Measurements from ENCODE around the gene DLG2. TPM values are rescaled to one million over a fixed set of nuclear protein-coding genes. Genes with fewer than 3 reads are reported as not detected.
A peak's percentile ranks its signal among the peaks of the same experiment; 100 is the strongest.

DLG2 gene
- total RNA-seq, 1 experiment from 2014 or later, result 0.20 TPM

- in situ Hi-C loops (cut with HindIII; ENCODE audit: low pct_unique_long_range_greater_than_20kb, low sequenced_read_pairs), result no loop called here
- no peak for DNase-seq (ENCODE audit: low read depth)
These were observed 1944.6 kb downstream of the DLG2 start for GRCh38 chr11:83682611-83682973.

- in situ Hi-C loops (cut with HindIII; ENCODE audit: low pct_unique_long_range_greater_than_20kb, low sequenced_read_pairs), result no loop called here
These were observed 1945.1 kb downstream of the DLG2 start for GRCh38 chr11:83681906-83682610.

GRCh38 chr11:83681031-83681781 is 1945.9 kb downstream of the DLG2 start:
- DNase-seq (ENCODE audit: low read depth), result no peak
- in situ Hi-C loops (cut with HindIII; ENCODE audit: low pct_unique_long_range_greater_than_20kb, low sequenced_read_pairs), result no loop called here

More at GRCh38 chr11:83681906-83682610, 1945.1 kb downstream of the DLG2 start:
- DNase-seq (ENCODE audit: low read depth), result no peak

- in situ Hi-C loops (cut with HindIII; ENCODE audit: low pct_unique_long_range_greater_than_20kb, low sequenced_read_pairs), result no loop called here
- no peak for DNase-seq (ENCODE audit: low read depth)
These were observed 1946.8 kb downstream of the DLG2 start for GRCh38 chr11:83680321-83680720.

- in situ Hi-C loops (cut with HindIII; ENCODE audit: low pct_unique_long_range_greater_than_20kb, low sequenced_read_pairs), result no loop called here
- no peak for DNase-seq (ENCODE audit: low read depth)
These were observed 1948.1 kb downstream of the DLG2 start for GRCh38 chr11:83678831-83679584.

GRCh38 chr11:83677730-83678129 is 1949.4 kb downstream of the DLG2 start:
- in situ Hi-C loops (cut with HindIII; ENCODE audit: low pct_unique_long_range_greater_than_20kb, low sequenced_read_pairs), result no loop called here
- no peak for DNase-seq (ENCODE audit: low read depth)

- no peak for DNase-seq (ENCODE audit: low read depth)
- in situ Hi-C loops (cut with HindIII; ENCODE audit: low pct_unique_long_range_greater_than_20kb, low sequenced_read_pairs), result no loop called here
These were observed 1951.0 kb downstream of the DLG2 start for GRCh38 chr11:83676056-83676601.

- in situ Hi-C loops (cut with HindIII; ENCODE audit: low pct_unique_long_range_greater_than_20kb, low sequenced_read_pairs), result no loop called here
- DNase-seq (ENCODE audit: low read depth), result no peak
These were observed 1952.8 kb downstream of the DLG2 start for GRCh38 chr11:83674102-83674896.

GRCh38 chr11:83671289-83671688 is 1955.9 kb downstream of the DLG2 start:
- DNase-seq (ENCODE audit: low read depth), result no peak
- in situ Hi-C loops (cut with HindIII; ENCODE audit: low pct_unique_long_range_greater_than_20kb, low sequenced_read_pairs), result no loop called here

- in situ Hi-C loops (cut with HindIII; ENCODE audit: low pct_unique_long_range_greater_than_20kb, low sequenced_read_pairs), result no loop called here
These were observed 1961.0 kb downstream of the DLG2 start for GRCh38 chr11:83666149-83666548.

GRCh38 chr11:83663988-83664387 is 1963.2 kb downstream of the DLG2 start:
- in situ Hi-C loops (cut with HindIII; ENCODE audit: low pct_unique_long_range_greater_than_20kb, low sequenced_read_pairs), result no loop called here
- DNase-seq (ENCODE audit: low read depth), result no peak

More at GRCh38 chr11:83666149-83666548, 1961.0 kb downstream of the DLG2 start:
- DNase-seq (ENCODE audit: low read depth), result peak; percentile 29

GRCh38 chr11:83663446-83663845 is 1963.7 kb downstream of the DLG2 start:
- peak; percentile 53 for DNase-seq (ENCODE audit: low read depth)
- in situ Hi-C loops (cut with HindIII; ENCODE audit: low pct_unique_long_range_greater_than_20kb, low sequenced_read_pairs), result no loop called here

- in situ Hi-C loops (cut with HindIII; ENCODE audit: low pct_unique_long_range_greater_than_20kb, low sequenced_read_pairs), result no loop called here
- DNase-seq (ENCODE audit: low read depth), result no peak
These were observed 1964.7 kb downstream of the DLG2 start for GRCh38 chr11:83662494-83662893.

- no peak for DNase-seq (ENCODE audit: low read depth)
- in situ Hi-C loops (cut with HindIII; ENCODE audit: low pct_unique_long_range_greater_than_20kb, low sequenced_read_pairs), result no loop called here
These were observed 1965.4 kb downstream of the DLG2 start for GRCh38 chr11:83661491-83662350.

- no peak for DNase-seq (ENCODE audit: low read depth)
- in situ Hi-C loops (cut with HindIII; ENCODE audit: low pct_unique_long_range_greater_than_20kb, low sequenced_read_pairs), result no loop called here
These were observed 1967.7 kb downstream of the DLG2 start for GRCh38 chr11:83659466-83659865.

GRCh38 chr11:83656796-83657330 is 1970.3 kb downstream of the DLG2 start:
- in situ Hi-C loops (cut with HindIII; ENCODE audit: low pct_unique_long_range_greater_than_20kb, low sequenced_read_pairs), result no loop called here

GRCh38 chr11:83655976-83656375 is 1971.2 kb downstream of the DLG2 start:
- no peak for DNase-seq (ENCODE audit: low read depth)
- in situ Hi-C loops (cut with HindIII; ENCODE audit: low pct_unique_long_range_greater_than_20kb, low sequenced_read_pairs), result no loop called here

More at GRCh38 chr11:83656796-83657330, 1970.3 kb downstream of the DLG2 start:
- DNase-seq (ENCODE audit: low read depth), result peak; percentile 51
